ENCODE results near the gene CCDC138. TPM values are rescaled to one million over a fixed set of nuclear protein-coding genes. Genes with fewer than 3 reads are reported as not detected.

Gene CCDC138
- polyA plus RNA-seq, 1 donor from 2014 or later = 19.0 TPM

GRCh38 chr2:108866041-108866440 lies 79.5 kb downstream of the CCDC138 start:
- TF ChIP-seq MXI1 (conservative IDR thresholded peaks at IDR 0.05; ENCODE audit: poor library complexity, severe bottlenecking) (no peak), SMC3 (conservative IDR thresholded peaks at IDR 0.05; ENCODE audit: poor library complexity) (no peak), EP300 (conservative IDR thresholded peaks at IDR 0.05; ENCODE audit: poor library complexity, severe bottlenecking) (no peak), REST (IDR thresholded peaks at IDR 0.05; ENCODE audit: borderline replicate concordance) (no peak), RAD21 (conservative IDR thresholded peaks at IDR 0.05) (no peak), TAF1 (IDR thresholded peaks at IDR 0.05; ENCODE audit: low read depth) (no peak), CTCF (IDR thresholded peaks at IDR 0.05; ENCODE audit: poor library complexity, severe bottlenecking) (no peak), EZH2 (IDR thresholded peaks at IDR 0.05; ENCODE audit: borderline replicate concordance, insufficient read depth, low read length, poor library complexity, severe bottlenecking) (no peak), POLR2AphosphoS5 (IDR thresholded peaks at IDR 0.05) (no peak)
- H3K36me3 ChIP-seq (ENCODE audit: insufficient read depth, low read length) = no peaks in the 10 kb centered on the region
- H3K4me3 ChIP-seq (ENCODE audit: low read length) = no peak overlapping the region
- no peaks in the 10 kb centered on the region for H4K20me1 ChIP-seq (ENCODE audit: insufficient read depth)
- H3K27ac ChIP-seq (ENCODE audit: low read length) = no peak overlapping the region
- H3K9ac ChIP-seq (ENCODE audit: low read length) = no peak overlapping the region
- no peaks in the 10 kb centered on the region for H3K9me3 ChIP-seq (ENCODE audit: low read length)
- H3K4me2 ChIP-seq (ENCODE audit: low read length) = no peak overlapping the region
- no peaks in the 10 kb centered on the region for H3K79me2 ChIP-seq (replicated peaks; ENCODE audit: insufficient read depth, low read length)
- H2AFZ ChIP-seq (ENCODE audit: low read depth, low read length) = no peak overlapping the region
- H3F3A ChIP-seq (ENCODE audit: insufficient read depth, low read length, poor library complexity, severe bottlenecking) = no peaks in the 10 kb centered on the region
- no peaks in the 10 kb centered on the region for H3K27me3 ChIP-seq (ENCODE audit: insufficient read depth, low read depth, low read length)
- H3K9me2 ChIP-seq (ENCODE audit: insufficient read depth, low read length) = no peaks in the 10 kb centered on the region

- no peaks in the 10 kb centered on the region for H3K27me3 ChIP-seq (ENCODE audit: insufficient read depth, low read depth, low read length)
These were observed 82.3 kb downstream of the CCDC138 start for GRCh38 chr2:108868911-108869310.

GRCh38 chr2:108869542-108869941 lies 83.0 kb downstream of the CCDC138 start:
- no peaks in the 10 kb centered on the region for H3K27me3 ChIP-seq (ENCODE audit: insufficient read depth, low read depth, low read length)
- H3K9me3 ChIP-seq (ENCODE audit: low read length) = no peaks in the 10 kb centered on the region
- H3F3A ChIP-seq (ENCODE audit: insufficient read depth, low read length, poor library complexity, severe bottlenecking) = no peaks in the 10 kb centered on the region
- no peaks in the 10 kb centered on the region for H3K36me3 ChIP-seq (ENCODE audit: insufficient read depth, low read length)
- no peak overlapping the region for H3K4me2 ChIP-seq (ENCODE audit: low read length)
- no peak for TF ChIP-seq SMC3 (conservative IDR thresholded peaks at IDR 0.05; ENCODE audit: poor library complexity)
- no peak for TF ChIP-seq POLR2AphosphoS5 (IDR thresholded peaks at IDR 0.05)
- no peak for TF ChIP-seq EZH2 (IDR thresholded peaks at IDR 0.05; ENCODE audit: borderline replicate concordance, insufficient read depth, low read length, poor library complexity, severe bottlenecking)
- TF ChIP-seq REST (IDR thresholded peaks at IDR 0.05; ENCODE audit: borderline replicate concordance) = no peak
- no peaks in the 10 kb centered on the region for H4K20me1 ChIP-seq (ENCODE audit: insufficient read depth)
- H3K27ac ChIP-seq (ENCODE audit: low read length) = no peak overlapping the region
- H3K4me3 ChIP-seq (ENCODE audit: low read length) = no peak overlapping the region
- H2AFZ ChIP-seq (ENCODE audit: low read depth, low read length) = no peak overlapping the region
- no peaks in the 10 kb centered on the region for H3K79me2 ChIP-seq (replicated peaks; ENCODE audit: insufficient read depth, low read length)
- no peak overlapping the region for H3K9ac ChIP-seq (ENCODE audit: low read length)
- H3K9me2 ChIP-seq (ENCODE audit: insufficient read depth, low read length) = no peaks in the 10 kb centered on the region

More at GRCh38 chr2:108868911-108869310, 82.3 kb downstream of the CCDC138 start:
- Histone ChIP-seq H3K9me3 (ENCODE audit: low read length) (no peaks in the 10 kb centered on the region), H3K9ac (ENCODE audit: low read length) (no peak overlapping the region), H3F3A (ENCODE audit: insufficient read depth, low read length, poor library complexity, severe bottlenecking) (no peaks in the 10 kb centered on the region), H3K4me3 (ENCODE audit: low read length) (no peak overlapping the region), H3K79me2 (replicated peaks; ENCODE audit: insufficient read depth, low read length) (no peaks in the 10 kb centered on the region), H2AFZ (ENCODE audit: low read depth, low read length) (no peak overlapping the region), H3K27ac (ENCODE audit: low read length) (no peak overlapping the region), H3K36me3 (ENCODE audit: insufficient read depth, low read length) (no peaks in the 10 kb centered on the region), H3K4me2 (ENCODE audit: low read length) (no peak overlapping the region), H4K20me1 (ENCODE audit: insufficient read depth) (no peaks in the 10 kb centered on the region), H3K9me2 (ENCODE audit: insufficient read depth, low read length) (no peaks in the 10 kb centered on the region)
- TF ChIP-seq SMC3 (conservative IDR thresholded peaks at IDR 0.05; ENCODE audit: poor library complexity) (no peak), MXI1 (conservative IDR thresholded peaks at IDR 0.05; ENCODE audit: poor library complexity, severe bottlenecking) (no peak)
